GM12891 (cell line): Measurements from ENCODE around the gene LTC4S. TPM values are rescaled to one million over a fixed set of nuclear protein-coding genes. Genes with fewer than 3 reads are reported as not detected.
"Not testable (repeated sequence)": the region's sequence is repeated elsewhere in the genome, so short reads cannot be mapped to it uniquely, and the experiment has no call there.

Experiments
- DNase-seq: peaks from one replicate; pipeline ENCODE4 v3.0.0; 2011; ENCODE audit warnings: low spot score; ENCODE audit not compliant: insufficient read length
- FAIRE-seq: peaks from 2 replicates; lab custom pipeline; 2011; peaks lifted over from hg19 to GRCh38; lab: Jason Lieb, UNC
- PAX5 ChIP-seq: IDR thresholded peaks from 2 replicates; pipeline ENCODE4 v1.6.1; 2011; ENCODE audit warnings: low read length, moderate library complexity, mild to moderate bottlenecking; ENCODE audit not compliant: insufficient read depth, severe bottlenecking
- POLR2A ChIP-seq: IDR thresholded peaks from 2 replicates; pipeline ENCODE4 v1.6.1; 2011; ENCODE audit warnings: low read depth, low read length, control low read depth
- POLR2AphosphoS5 ChIP-seq: IDR thresholded peaks from 2 replicates; pipeline ENCODE4 v1.6.1; 2011; ENCODE audit warnings: low read depth, low read length, control low read depth
- POU2F2 ChIP-seq: IDR thresholded peaks from 2 replicates; pipeline ENCODE4 v1.6.1; 2011; ENCODE audit warnings: low read depth, mild to moderate bottlenecking, control low read depth, low read length, moderate library complexity
- SPI1 ChIP-seq: IDR thresholded peaks from 2 replicates; pipeline ENCODE4 v1.6.1; 2011; ENCODE audit warnings: low read depth, low read length, control low read depth
- TAF1 ChIP-seq: IDR thresholded peaks from 2 replicates; pipeline ENCODE4 v1.6.1; 2011; ENCODE audit warnings: low read depth, low read length, control low read depth
- polyA plus RNA-seq: library from polyadenylated mRNA; unstranded; fragments of >200 nt; gene quantifications from one replicate; pipeline ENCODE4 v1.2.1, GENCODE V29; 2012; ENCODE audit warnings: low read depth, missing spikeins, inconsistent platforms; ENCODE audit not compliant: missing spikeins

LTC4S gene
- not detected for polyA plus RNA-seq

GRCh38 chr5:179793468-179794139 lies at the start of gene LTC4S:
Gene LTC4S (plus strand): TSS chr5:179793986. CDS start chr5:179794081, 95 bp downstream.
- TF ChIP-seq POU2F2 (no peak), POLR2AphosphoS5 (no peak), TAF1 (no peak), POLR2A (no peak), SPI1 (no peak), PAX5 (no peak)
- DNase-seq, result no peak
- FAIRE-seq, result peak; percentile 76

- DNase-seq, FAIRE-seq: not testable (repeated sequence)
These were observed 49.7 kb upstream of the LTC4S start for GRCh38 chr5:179744106-179744505.

- FAIRE-seq, result no peak
- no peak for DNase-seq
- TF ChIP-seq SPI1 (no peak), POLR2A (no peak), POLR2AphosphoS5 (no peak), POU2F2 (no peak), PAX5 (no peak), TAF1 (no peak)
These were observed 46.9 kb upstream of the LTC4S start for GRCh38 chr5:179746872-179747271.

- no peak for DNase-seq
- TF ChIP-seq PAX5 (no peak), SPI1 (no peak), POLR2A (no peak), TAF1 (no peak), POLR2AphosphoS5 (no peak), POU2F2 (no peak)
- no peak for FAIRE-seq
These were observed 46.0 kb upstream of the LTC4S start for GRCh38 chr5:179747811-179748210.

GRCh38 chr5:179749857-179750508 lies 43.8 kb upstream of the LTC4S start:
- no peak for DNase-seq
- TF ChIP-seq POU2F2 (no peak), POLR2A (no peak), TAF1 (no peak), PAX5 (no peak), SPI1 (no peak), POLR2AphosphoS5 (no peak)
- FAIRE-seq, result no peak

- FAIRE-seq (peak; percentile 40), DNase-seq (no peak)
- TF ChIP-seq PAX5 (no peak), SPI1 (no peak), TAF1 (no peak), POLR2AphosphoS5 (no peak), POU2F2 (no peak), POLR2A (no peak)
These were observed 39.8 kb upstream of the LTC4S start for GRCh38 chr5:179753971-179754370.

GRCh38 chr5:179755022-179755421 lies 38.8 kb upstream of the LTC4S start:
- no peak for TF ChIP-seq POLR2AphosphoS5
- TF ChIP-seq POLR2A, result no peak
- TF ChIP-seq SPI1, result no peak
- no peak for TF ChIP-seq TAF1
- no peak for TF ChIP-seq PAX5
- no peak for TF ChIP-seq POU2F2
- DNase-seq (no peak), FAIRE-seq (peak; percentile 75)

GRCh38 chr5:179758955-179759354 lies 34.8 kb upstream of the LTC4S start:
- no peak for TF ChIP-seq SPI1
- TF ChIP-seq TAF1, result no peak
- no peak for TF ChIP-seq POLR2A
- no peak for TF ChIP-seq PAX5
- no peak for TF ChIP-seq POLR2AphosphoS5
- no peak for TF ChIP-seq POU2F2
- no peak for FAIRE-seq
- no peak for DNase-seq

- TF ChIP-seq TAF1 (no peak), POLR2A (no peak), POLR2AphosphoS5 (no peak), PAX5 (no peak), SPI1 (peak; percentile 12; the same call in 1 of the 2 replicates), POU2F2 (peak; percentile 40; the same call in 1 of the 2 replicates)
- DNase-seq, result no peak
- FAIRE-seq, result peak; percentile 89
These were observed 33.9 kb upstream of the LTC4S start for GRCh38 chr5:179759581-179760551.
